Hepatocyte (in vitro differentiated cells): ENCODE results near the gene KHNYN. TPM values are rescaled to one million over a fixed set of nuclear protein-coding genes. Genes with fewer than 3 reads are reported as not detected.
"Not testable (repeated sequence)": the region's sequence is repeated elsewhere in the genome, so short reads cannot be mapped to it uniquely, and the experiment has no call there.

ENCODE experiments used
- DNase-seq: peaks from one replicate; pipeline ENCODE4 v3.0.0-alpha.2; 2016; ENCODE audit warnings: low spot score
- H2AFZ ChIP-seq: fragments of 200-600 bp; sonication (generic); 2 replicates; pipeline ENCODE4 v1.6.0; 2016; ENCODE audit warnings: antibody characterized with exemption, mild to moderate bottlenecking
- H3K27ac ChIP-seq: fragments of 200-600 bp; sonication (generic); 2 replicates; pipeline ENCODE4 v1.5.1; 2016; ENCODE audit warnings: mild to moderate bottlenecking
- H3K27me3 ChIP-seq: fragments of 200-600 bp; sonication (generic); 2 replicates; pipeline ENCODE4 v1.6.1; 2016
- H3K36me3 ChIP-seq: fragments of 200-600 bp; sonication (generic); replicated peaks from 2 replicates; pipeline ENCODE4 v1.5.1; 2016; ENCODE audit warnings: low read depth; ENCODE audit not compliant: insufficient read depth
- H3K4me1 ChIP-seq: fragments of 200-600 bp; sonication (generic); 2 replicates; pipeline ENCODE4 v1.5.1; 2016; ENCODE audit warnings: mild to moderate bottlenecking, moderate library complexity; ENCODE audit not compliant: insufficient read depth
- H3K4me2 ChIP-seq: fragments of 200-600 bp; sonication (generic); 2 replicates; pipeline ENCODE4 v1.6.0; 2016
- H3K4me3 ChIP-seq: fragments of 200-600 bp; sonication (generic); 2 replicates; pipeline ENCODE4 v1.5.1; 2016; ENCODE audit warnings: mild to moderate bottlenecking
- H3K79me2 ChIP-seq: fragments of 200-600 bp; sonication (generic); 2 replicates; pipeline ENCODE4 v1.6.0; 2017; ENCODE audit warnings: mild to moderate bottlenecking
- H3K9me2 ChIP-seq: fragments of 200-600 bp; sonication (generic); replicated peaks from 2 replicates; pipeline ENCODE4 v1.6.0; 2017; ENCODE audit warnings: mild to moderate bottlenecking; ENCODE audit not compliant: insufficient read depth
- H3K9me3 ChIP-seq: fragments of 200-600 bp; sonication (generic); 2 replicates; pipeline ENCODE4 v1.5.1; 2016; ENCODE audit warnings: low read depth, mild to moderate bottlenecking
- H4K20me1 ChIP-seq: fragments of 200-600 bp; sonication (generic); 2 replicates; pipeline ENCODE4 v1.6.0; 2016; ENCODE audit warnings: mild to moderate bottlenecking; ENCODE audit not compliant: insufficient read depth, poor library complexity, severe bottlenecking
- CTCF ChIP-seq: fragments of 200-600 bp; sonication (generic); IDR thresholded peaks from 2 replicates; pipeline ENCODE4 v1.5.1; 2016; ENCODE audit warnings: antibody characterized with exemption, mild to moderate bottlenecking; ENCODE audit not compliant: poor library complexity
- EZH2 ChIP-seq: fragments of 200-600 bp; sonication (generic); IDR thresholded peaks from 2 replicates; pipeline ENCODE4 v1.6.1; 2016; ENCODE audit warnings: antibody characterized with exemption, mild to moderate bottlenecking, borderline replicate concordance
- EZH2phosphoT487 ChIP-seq: fragments of 200-600 bp; sonication (generic); IDR thresholded peaks from one replicate; pipeline ENCODE4 v1.6.1; 2018; ENCODE audit warnings: antibody characterized with exemption, mild to moderate bottlenecking, low read depth, moderate library complexity; ENCODE audit not compliant: unreplicated experiment, severe bottlenecking
- WGBS: methylation state at CpG from one replicate; pipeline ENCODE4 v1.1.6; 2016; ENCODE audit warnings: low lambda C conversion rate; ENCODE audit errors: missing lambda C conversion rate; 5-methylcytosine and 5-hydroxymethylcytosine counted together
- polyA plus RNA-seq: library from polyadenylated mRNA; unstranded; fragments of >200 nt; fragmentation: Nextera tagmentation; extraction: Ambion mirVana; gene quantifications from 2 replicates; pipeline ENCODE4 v1.2.1, GENCODE V29; 2016
- total RNA-seq: library from RNA; depleted of rRNA; stranded (reverse); fragments of >200 nt; gene quantifications from 2 replicates; pipeline ENCODE4 v1.2.3, GENCODE V29; 2014

KHNYN gene
- total and polyA plus RNA-seq, 2 experiments from 2014 or later, result 36.4 to 90.5 TPM

- Histone ChIP-seq H4K20me1 (no peaks in the 10 kb centered on the region), H3K9me3 (no peaks in the 10 kb centered on the region), H3K27me3 (no peaks in the 10 kb centered on the region), H3K4me3 (no peak overlapping the region), H2AFZ (no peak overlapping the region), H3K36me3 (no peaks in the 10 kb centered on the region), H3K27ac (no peak overlapping the region), H3K9me2 (no peaks in the 10 kb centered on the region), H3K4me1 (no peaks in the 10 kb centered on the region), H3K79me2 (no peaks in the 10 kb centered on the region), H3K4me2 (no peak overlapping the region)
- peak; percentile 46 for DNase-seq
- WGBS, result 67% methylated on average over 23 of the region's 23 CpGs
- TF ChIP-seq CTCF (peak; percentile 37), EZH2 (no peak), EZH2phosphoT487 (no peak)
Measured at GRCh38 chr14:24481622-24482324, 52.0 kb downstream of the KHNYN start.

- H3K27ac ChIP-seq, H3K9me2 ChIP-seq, H3K9me3 ChIP-seq, H3K27me3 ChIP-seq, H3K36me3 ChIP-seq, H3K4me2 ChIP-seq, DNase-seq, H3K4me1 ChIP-seq, H3K4me3 ChIP-seq, H3K79me2 ChIP-seq, H4K20me1 ChIP-seq, H2AFZ ChIP-seq: not testable (repeated sequence)
- WGBS, result 82% methylated on average over 2 of the region's 2 CpGs
Measured at GRCh38 chr14:24482699-24483303, 53.0 kb downstream of the KHNYN start.

- no peak for DNase-seq
- WGBS, result 58% methylated on average over 4 of the region's 4 CpGs
- Histone ChIP-seq H3K9me2 (no peaks in the 10 kb centered on the region), H3K4me1 (no peaks in the 10 kb centered on the region), H3K79me2 (no peaks in the 10 kb centered on the region), H3K27ac (no peak overlapping the region), H2AFZ (no peak overlapping the region), H3K36me3 (no peaks in the 10 kb centered on the region), H3K4me2 (no peak overlapping the region), H3K27me3 (no peaks in the 10 kb centered on the region), H3K4me3 (no peak overlapping the region), H4K20me1 (no peaks in the 10 kb centered on the region), H3K9me3 (no peaks in the 10 kb centered on the region)
- TF ChIP-seq EZH2phosphoT487 (no peak), EZH2 (no peak), CTCF (no peak)
Measured at GRCh38 chr14:24483604-24484252, 54.0 kb downstream of the KHNYN start.

Other genes with a start within 250 kb of the KHNYN start
- gene IPO4, start 241.1 kb upstream of the KHNYN start, total RNA-seq, result 18.7 and 19.5 TPM in 2 replicates
- gene IPO4, start 241.1 kb upstream of the KHNYN start, polyA plus RNA-seq, result 19.0 and 26.4 TPM in 2 replicates
- gene TM9SF1, start 234.5 kb upstream of the KHNYN start, total RNA-seq, result 68.1 and 75.4 TPM in 2 replicates
- gene TM9SF1, start 234.5 kb upstream of the KHNYN start, polyA plus RNA-seq, result 84.0 and 86.1 TPM in 2 replicates
- 0.84 TPM in 1 of 2 replicates, not detected in the other for gene TSSK4, start 224.3 kb upstream of the KHNYN start, total RNA-seq
- 0.74 and 1.4 TPM in 2 replicates for gene TSSK4, start 224.3 kb upstream of the KHNYN start, polyA plus RNA-seq
- 25.6 and 40.8 TPM in 2 replicates for gene CHMP4A, start 216.5 kb upstream of the KHNYN start, total RNA-seq
- 73.6 and 106 TPM in 2 replicates for gene CHMP4A, start 216.5 kb upstream of the KHNYN start, polyA plus RNA-seq
- gene MDP1, start 213.9 kb upstream of the KHNYN start, total RNA-seq, result 8.0 and 12.2 TPM in 2 replicates
- gene MDP1, start 213.9 kb upstream of the KHNYN start, polyA plus RNA-seq, result 16.1 and 20.9 TPM in 2 replicates
- gene NEDD8, start 197.6 kb upstream of the KHNYN start, total RNA-seq, result 158 and 162 TPM in 2 replicates
- 326 TPM in 2 replicates for gene NEDD8, start 197.6 kb upstream of the KHNYN start, polyA plus RNA-seq
- 70.2 and 83.4 TPM in 2 replicates for gene GMPR2, start 197.0 kb upstream of the KHNYN start, total RNA-seq
- gene GMPR2, start 197.0 kb upstream of the KHNYN start, polyA plus RNA-seq, result 62.4 and 69.6 TPM in 2 replicates
- gene TINF2, start 187.3 kb upstream of the KHNYN start, total RNA-seq, result 34.0 and 36.5 TPM in 2 replicates
- 39.6 and 42.5 TPM in 2 replicates for gene TINF2, start 187.3 kb upstream of the KHNYN start, polyA plus RNA-seq
- gene TGM1, start 166.8 kb upstream of the KHNYN start, total RNA-seq, result 0.33 and 0.56 TPM in 2 replicates
- 1.5 and 1.9 TPM in 2 replicates for gene TGM1, start 166.8 kb upstream of the KHNYN start, polyA plus RNA-seq
- gene RABGGTA, start 158.4 kb upstream of the KHNYN start, total RNA-seq, result 13.0 and 18.2 TPM in 2 replicates
- 36.0 and 52.1 TPM in 2 replicates for gene RABGGTA, start 158.4 kb upstream of the KHNYN start, polyA plus RNA-seq
- gene DHRS1, start 130.2 kb upstream of the KHNYN start, total RNA-seq, result 23.0 and 29.9 TPM in 2 replicates
- gene DHRS1, start 130.2 kb upstream of the KHNYN start, polyA plus RNA-seq, result 39.5 and 55.9 TPM in 2 replicates
- gene NOP9, start 130.1 kb upstream of the KHNYN start, total RNA-seq, result 12.5 and 13.2 TPM in 2 replicates
- gene NOP9, start 130.1 kb upstream of the KHNYN start, polyA plus RNA-seq, result 2.4 and 3.7 TPM in 2 replicates
- 43.0 and 56.9 TPM in 2 replicates for gene CIDEB, start 122.0 kb upstream of the KHNYN start, total RNA-seq
- 46.3 and 59.9 TPM in 2 replicates for gene CIDEB, start 122.0 kb upstream of the KHNYN start, polyA plus RNA-seq
- gene LTB4R2, start 119.8 kb upstream of the KHNYN start, total RNA-seq, result 3.3 and 3.6 TPM in 2 replicates
- gene LTB4R2, start 119.8 kb upstream of the KHNYN start, polyA plus RNA-seq, result 0.56 and 0.92 TPM in 2 replicates
- 4.2 and 5.1 TPM in 2 replicates for gene LTB4R, start 118.5 kb upstream of the KHNYN start, total RNA-seq
- 3.6 and 6.2 TPM in 2 replicates for gene LTB4R, start 118.5 kb upstream of the KHNYN start, polyA plus RNA-seq
- gene ADCY4, start 94.9 kb upstream of the KHNYN start, total RNA-seq, result 0.63 and 1.4 TPM in 2 replicates
- gene ADCY4, start 94.9 kb upstream of the KHNYN start, polyA plus RNA-seq, result 1.3 and 4.1 TPM in 2 replicates
- 4.8 and 9.1 TPM in 2 replicates for gene RIPK3, start 90.0 kb upstream of the KHNYN start, total RNA-seq
- 7.0 and 7.4 TPM in 2 replicates for gene RIPK3, start 90.0 kb upstream of the KHNYN start, polyA plus RNA-seq
- 37.8 and 45.0 TPM in 2 replicates for gene NFATC4, start 61.8 kb upstream of the KHNYN start, total RNA-seq
- 68.8 and 84.5 TPM in 2 replicates for gene NFATC4, start 61.8 kb upstream of the KHNYN start, polyA plus RNA-seq
- 41.7 and 56.5 TPM in 2 replicates for gene NYNRIN, start 31.0 kb upstream of the KHNYN start, total RNA-seq
- gene NYNRIN, start 31.0 kb upstream of the KHNYN start, polyA plus RNA-seq, result 34.4 and 34.5 TPM in 2 replicates
- gene CBLN3, start 286 bp upstream of the KHNYN start, total RNA-seq, result 2.2 and 2.8 TPM in 2 replicates
- 0.99 and 2.4 TPM in 2 replicates for gene CBLN3, start 286 bp upstream of the KHNYN start, polyA plus RNA-seq
- gene SDR39U1, start 12.8 kb downstream of the KHNYN start, total RNA-seq, result 24.4 and 34.1 TPM in 2 replicates
- gene SDR39U1, start 12.8 kb downstream of the KHNYN start, polyA plus RNA-seq, result 99.7 and 102 TPM in 2 replicates
- gene CMA1, start 78.3 kb downstream of the KHNYN start, total RNA-seq, result not detected in 2 replicates
- not detected in 2 replicates for gene CMA1, start 78.3 kb downstream of the KHNYN start, polyA plus RNA-seq
- not detected in 2 replicates for gene CTSG, start 146.3 kb downstream of the KHNYN start, total RNA-seq
- not detected in 2 replicates for gene CTSG, start 146.3 kb downstream of the KHNYN start, polyA plus RNA-seq
- gene GZMH, start 179.7 kb downstream of the KHNYN start, total RNA-seq, result not detected in 2 replicates
- not detected in 2 replicates for gene GZMH, start 179.7 kb downstream of the KHNYN start, polyA plus RNA-seq
- not detected in 2 replicates for gene GZMB, start 204.2 kb downstream of the KHNYN start, total RNA-seq
- gene GZMB, start 204.2 kb downstream of the KHNYN start, polyA plus RNA-seq, result not detected in 2 replicates